ENCODE data around the gene CCND3.

GRCh38 chr6:41917528-41917927 is 24.1 kb downstream of the CCND3 start:
- TF ChIP-seq CTCF (IDR thresholded peaks at IDR 0.05): no peak
- TF ChIP-seq POLR2A (IDR thresholded peaks at IDR 0.05): no peak
- TF ChIP-seq POLR2AphosphoS5 (IDR thresholded peaks at IDR 0.05): no peak

Measured in prostate gland (tissue), 2 donors.